Muscle layer of duodenum (tissue), 2 donors: ENCODE measurements around the gene MRAP2.
"Not testable (repeated sequence)": the region's sequence is repeated elsewhere in the genome, so short reads cannot be mapped to it uniquely, and the experiment has no call there.

Source experiments
- H3K27ac ChIP-seq: one replicate; pipeline ENCODE4 v1.7.0; 2013; ENCODE audit warnings: mild to moderate bottlenecking, low read length
- H3K27me3 ChIP-seq: one replicate; pipeline ENCODE4 v1.7.0; 2013; ENCODE audit warnings: low read depth, mild to moderate bottlenecking, control low read depth, low read length
- H3K36me3 ChIP-seq, 2 donors: one replicate each; pipeline ENCODE4 v1.7.0; 2013; ENCODE audit warnings: low read length in 2 of 2, control low read depth in 1 of 2, mild to moderate bottlenecking in 1 of 2; ENCODE audit not compliant: insufficient read depth in 2 of 2, control insufficient read depth in 1 of 2
- H3K4me1 ChIP-seq, 2 donors: one replicate each; pipeline ENCODE4 v1.7.0; 2013; ENCODE audit warnings: low read length in 2 of 2, mild to moderate bottlenecking in 2 of 2, control low read depth in 1 of 2, moderate library complexity in 1 of 2; ENCODE audit not compliant: insufficient read depth in 2 of 2, control insufficient read depth in 1 of 2
- H3K4me3 ChIP-seq, 2 donors: one replicate each; pipeline ENCODE4 v1.7.0; 2013; ENCODE audit warnings: low read length in 2 of 2, low read depth in 1 of 2, mild to moderate bottlenecking in 1 of 2
- H3K9me3 ChIP-seq, 2 donors: one replicate each; pipeline ENCODE4 v1.7.0; 2013; ENCODE audit warnings: low read length in 2 of 2, control low read depth in 1 of 2, mild to moderate bottlenecking in 1 of 2; ENCODE audit not compliant: control insufficient read depth in 1 of 2
- donor health status: healthy.

The MRAP2 gene

GRCh38 chr6:84107495-84107894 is 73.9 kb downstream of the MRAP2 start:
- H3K9me3 ChIP-seq = peaks cover 0 to 4% of the 10 kb centered on the region in 2 donors
- no peak overlapping the region for H3K27ac ChIP-seq
- H3K4me1 ChIP-seq = no peaks in the 10 kb centered on the region
- no peaks in the 10 kb centered on the region for H3K36me3 ChIP-seq
- H3K4me3 ChIP-seq = no peak overlapping the region
- H3K27me3 ChIP-seq = no peaks in the 10 kb centered on the region

- H3K27ac ChIP-seq, H3K9me3 ChIP-seq, H3K27me3 ChIP-seq, H3K4me3 ChIP-seq, H3K36me3 ChIP-seq, H3K4me1 ChIP-seq: not testable (repeated sequence)
Measured at GRCh38 chr6:84111351-84111750, 77.8 kb downstream of the MRAP2 start.

- not testable (repeated sequence) for H3K4me3 ChIP-seq, H3K9me3 ChIP-seq, H3K36me3 ChIP-seq, H3K27ac ChIP-seq, H3K4me1 ChIP-seq, H3K27me3 ChIP-seq
Measured at GRCh38 chr6:84114933-84115594, 81.5 kb downstream of the MRAP2 start.

- no peak overlapping the region for H3K4me3 ChIP-seq
- no peak overlapping the region for H3K27ac ChIP-seq
- H3K4me1 ChIP-seq = no peaks in the 10 kb centered on the region
- H3K36me3 ChIP-seq = no peaks in the 10 kb centered on the region
- no peaks in the 10 kb centered on the region for H3K27me3 ChIP-seq
- H3K9me3 ChIP-seq = peaks cover 0 to 4% of the 10 kb centered on the region in 2 donors
Measured at GRCh38 chr6:84118191-84118590, 84.6 kb downstream of the MRAP2 start.

- H3K27ac ChIP-seq = no peak overlapping the region
- H3K9me3 ChIP-seq = peaks cover 0 to 4% of the 10 kb centered on the region in 2 donors
- H3K27me3 ChIP-seq = no peaks in the 10 kb centered on the region
- peaks cover 0 to 6% of the 10 kb centered on the region in 2 donors for H3K36me3 ChIP-seq
- no peaks in the 10 kb centered on the region for H3K4me1 ChIP-seq
- H3K4me3 ChIP-seq = no peak overlapping the region
Measured at GRCh38 chr6:84119277-84119676, 85.7 kb downstream of the MRAP2 start.

- peaks cover 0 to 20% of the 10 kb centered on the region in 2 donors for H3K36me3 ChIP-seq
- H3K27me3 ChIP-seq = no peaks in the 10 kb centered on the region
- no peaks in the 10 kb centered on the region for H3K9me3 ChIP-seq
- H3K27ac ChIP-seq = no peak overlapping the region
- no peaks in the 10 kb centered on the region for H3K4me1 ChIP-seq
- H3K4me3 ChIP-seq = no peak overlapping the region
Measured at GRCh38 chr6:84123186-84123585, 89.6 kb downstream of the MRAP2 start.

GRCh38 chr6:84129588-84129987 is 96.0 kb downstream of the MRAP2 start:
- H3K27ac ChIP-seq, H3K4me1 ChIP-seq, H3K9me3 ChIP-seq, H3K27me3 ChIP-seq, H3K4me3 ChIP-seq: not testable (repeated sequence)
- peaks cover 0 to 20% of the 10 kb centered on the region in 2 donors for H3K36me3 ChIP-seq

GRCh38 chr6:84133385-84133784 is 99.8 kb downstream of the MRAP2 start:
- H3K27me3 ChIP-seq, H3K4me1 ChIP-seq, H3K9me3 ChIP-seq, H3K36me3 ChIP-seq, H3K27ac ChIP-seq, H3K4me3 ChIP-seq: not testable (repeated sequence)

- H3K9me3 ChIP-seq = no peaks in the 10 kb centered on the region
- H3K36me3 ChIP-seq = peaks cover 0 to 8% of the 10 kb centered on the region in 2 donors
- H3K27ac ChIP-seq = no peak overlapping the region
- no peaks in the 10 kb centered on the region for H3K4me1 ChIP-seq
- H3K27me3 ChIP-seq = no peaks in the 10 kb centered on the region
- H3K4me3 ChIP-seq = no peak overlapping the region
Measured at GRCh38 chr6:84135291-84135690, 101.7 kb downstream of the MRAP2 start.

- no peaks in the 10 kb centered on the region for H3K9me3 ChIP-seq
- no peaks in the 10 kb centered on the region for H3K4me1 ChIP-seq
- no peak overlapping the region for H3K27ac ChIP-seq
- no peaks in the 10 kb centered on the region for H3K27me3 ChIP-seq
- no peak overlapping the region for H3K4me3 ChIP-seq
- H3K36me3 ChIP-seq = peaks cover 0 to 12% of the 10 kb centered on the region in 2 donors
Measured at GRCh38 chr6:84136364-84137050, 102.9 kb downstream of the MRAP2 start.

GRCh38 chr6:84137051-84137375 is 103.4 kb downstream of the MRAP2 start:
- peaks cover 0 to 12% of the 10 kb centered on the region in 2 donors for H3K36me3 ChIP-seq
- no peaks in the 10 kb centered on the region for H3K4me1 ChIP-seq
- H3K9me3 ChIP-seq = no peaks in the 10 kb centered on the region
- no peaks in the 10 kb centered on the region for H3K27me3 ChIP-seq
- H3K4me3 ChIP-seq = no peak overlapping the region
- H3K27ac ChIP-seq = no peak overlapping the region
